ENCODE measurements around the gene EVI5.
"Not testable (repeated sequence)": the region's sequence is repeated elsewhere in the genome, so short reads cannot be mapped to it uniquely, and the experiment has no call there.

- TF ChIP-seq RAD21 (conservative IDR thresholded peaks at IDR 0.05); CTCF (IDR thresholded peaks at IDR 0.05; ENCODE audit: poor library complexity, severe bottlenecking); EZH2 (IDR thresholded peaks at IDR 0.05; ENCODE audit: borderline replicate concordance, insufficient read depth, low read length, poor library complexity, severe bottlenecking): not testable (repeated sequence)
These were observed 38.7 kb downstream of the EVI5 start for GRCh38 chr1:92746255-92746654.
